OCI-LY3 (cell line): ENCODE data around the gene GEMIN8.

ENCODE experiments used
- H2AFZ ChIP-seq: fragments of 200-600, 300-600 bp; shearing (Covaris generic); 2 replicates; pipeline ENCODE4 v1.6.0; 2014; ENCODE audit warnings: antibody characterized with exemption, low read depth, low read length
- H3K27ac ChIP-seq: fragments of 200-600, 300-600 bp; sonication (generic); 2 replicates; pipeline ENCODE4 v1.5.1; 2014; ENCODE audit warnings: mild to moderate bottlenecking, low read length, moderate library complexity, mixed read lengths
- H3K27me3 ChIP-seq: fragments of 200-600, 300-600 bp; sonication (generic); 2 replicates; pipeline ENCODE4 v1.6.1; 2014; ENCODE audit warnings: low read depth, low read length, mixed read lengths
- H3K36me3 ChIP-seq: fragments of 200-600, 300-600 bp; sonication (generic); replicated peaks from 2 replicates; pipeline ENCODE3; 2014; ENCODE audit warnings: low read depth, low read length, mixed read lengths
- H3K4me1 ChIP-seq: fragments of 300-600, 200-600 bp; sonication (generic); 2 replicates; pipeline ENCODE4 v1.6.1; 2014; ENCODE audit warnings: low read length, mixed read lengths
- H3K4me2 ChIP-seq: fragments of 200-600, 300-600 bp; sonication (generic); 2 replicates; pipeline ENCODE4 v1.6.1; 2014; ENCODE audit warnings: low read length, mixed read lengths
- H3K4me3 ChIP-seq: fragments of 300-600, 200-600 bp; sonication (generic); 2 replicates; pipeline ENCODE4 v1.5.1; 2014; ENCODE audit warnings: antibody characterized with exemption, mild to moderate bottlenecking, low read length, moderate library complexity
- H3K79me2 ChIP-seq: fragments of 300-600, 200-600 bp; shearing (Covaris generic); 2 replicates; pipeline ENCODE4 v1.6.1; 2014; ENCODE audit warnings: mild to moderate bottlenecking, low read length, mixed read lengths
- H3K9ac ChIP-seq: fragments of 300-600, 200-600 bp; shearing (Covaris generic); 2 replicates; pipeline ENCODE4 v1.6.0; 2014; ENCODE audit warnings: mild to moderate bottlenecking, low read length, moderate library complexity
- H3K9me3 ChIP-seq: fragments of 200-600, 300-600 bp; shearing (Covaris generic); 2 replicates; pipeline ENCODE4 v1.6.1; 2014; ENCODE audit warnings: low read length, mixed read lengths; ENCODE audit not compliant: insufficient read depth
- H4K20me1 ChIP-seq: fragments of 200-600, 300-600 bp; sonication (generic); 2 replicates; pipeline ENCODE4 v1.6.1; 2016; ENCODE audit warnings: low read length, mixed read lengths; ENCODE audit not compliant: insufficient read depth
- CTCF ChIP-seq: fragments of 200-600, 300-600 bp; sonication (generic); IDR thresholded peaks from 2 replicates; pipeline ENCODE4 v1.5.1; 2014; ENCODE audit warnings: antibody characterized with exemption, low read length, low read depth
- EZH2phosphoT487 ChIP-seq: fragments of 200-600 bp; shearing (Covaris generic); IDR thresholded peaks from 2 replicates; pipeline ENCODE4 v1.6.1; 2018; ENCODE audit warnings: antibody characterized with exemption, mixed run types, low read depth

GEMIN8 gene

DNA sequence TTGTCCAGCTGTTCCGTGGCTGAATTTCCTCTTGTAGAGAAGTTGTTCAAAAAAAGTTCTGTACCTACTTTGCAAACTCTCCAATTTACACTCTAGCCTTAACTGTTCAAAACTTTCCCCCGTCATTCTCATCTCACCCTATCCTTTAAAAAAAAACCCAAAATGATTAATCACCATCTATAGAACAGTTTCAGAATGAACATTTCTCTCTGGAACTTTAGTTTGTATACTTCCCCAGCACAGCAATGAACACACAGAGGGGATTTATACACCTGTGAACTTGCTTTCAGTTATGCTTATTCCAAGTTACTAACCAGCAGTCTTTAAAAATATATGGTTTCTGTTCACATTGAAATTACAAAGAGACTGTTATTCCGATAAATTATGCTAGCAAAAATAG, 1.2 kb downstream of the GEMIN8 start:
- Histone ChIP-seq H3K4me1 (peaks cover 50% of the 10 kb centered on the region), H3K36me3 (peaks cover 17% of the 10 kb centered on the region), H3K27me3 (no peaks in the 10 kb centered on the region), H2AFZ (no peak overlapping the region), H3K9me3 (no peaks in the 10 kb centered on the region), H3K27ac (peak overlapping the region; percentile 96), H3K79me2 (peaks cover 54% of the 10 kb centered on the region), H4K20me1 (no peaks in the 10 kb centered on the region; the same call in 1 of the 2 replicates), H3K9ac (peak overlapping the region; percentile 95), H3K4me2 (peak overlapping the region; percentile 86), H3K4me3 (peak overlapping the region; percentile 93)
- TF ChIP-seq CTCF (no peak), EZH2phosphoT487 (no peak)

GRCh38 chrX:14027511-14028019, 2.1 kb downstream of the GEMIN8 start:
- Histone ChIP-seq H2AFZ (no peak overlapping the region), H3K4me2 (peak overlapping the region; percentile 86), H3K79me2 (peaks cover 64% of the 10 kb centered on the region), H3K36me3 (peaks cover 19% of the 10 kb centered on the region), H3K27me3 (no peaks in the 10 kb centered on the region), H3K4me3 (peak overlapping the region; percentile 93), H3K9ac (peak overlapping the region; percentile 95), H3K4me1 (peaks cover 43% of the 10 kb centered on the region), H3K9me3 (no peaks in the 10 kb centered on the region), H4K20me1 (no peaks in the 10 kb centered on the region; the same call in 1 of the 2 replicates), H3K27ac (peak overlapping the region; percentile 96)
- TF ChIP-seq EZH2phosphoT487 = no peak
- no peak for TF ChIP-seq CTCF

GRCh38 chrX:14027036-14027435, 2.7 kb downstream of the GEMIN8 start:
- Histone ChIP-seq H3K36me3 (peaks cover 24% of the 10 kb centered on the region), H3K79me2 (peaks cover 69% of the 10 kb centered on the region), H3K4me3 (peak overlapping the region; percentile 93), H3K9me3 (no peaks in the 10 kb centered on the region), H3K4me2 (peak overlapping the region; percentile 86), H2AFZ (no peak overlapping the region), H3K9ac (peak overlapping the region; percentile 65), H3K27me3 (no peaks in the 10 kb centered on the region), H3K4me1 (peaks cover 38% of the 10 kb centered on the region), H4K20me1 (no peaks in the 10 kb centered on the region; the same call in 1 of the 2 replicates), H3K27ac (peak overlapping the region; percentile 96)
- TF ChIP-seq CTCF (no peak), EZH2phosphoT487 (no peak)

DNA sequence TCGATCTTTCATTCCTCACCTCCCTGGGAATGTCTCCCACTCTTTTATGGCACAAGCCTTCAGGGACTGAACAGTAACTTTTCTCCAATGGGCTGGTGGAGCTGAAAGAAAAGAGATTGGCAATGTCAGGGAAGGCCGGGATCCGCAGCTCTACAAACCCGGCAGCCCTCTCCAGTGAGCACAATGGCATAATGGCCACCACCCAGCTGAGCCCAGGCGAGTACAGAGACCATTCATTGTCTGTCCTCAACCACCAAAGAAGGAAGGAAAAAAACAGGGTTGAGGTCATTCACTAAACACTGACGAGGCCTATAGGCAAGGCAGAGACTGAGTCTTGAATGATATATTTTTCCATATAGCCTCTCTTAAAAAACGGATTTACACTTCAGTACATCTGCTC, 3.6 kb downstream of the GEMIN8 start:
- no peak for TF ChIP-seq CTCF
- no peak for TF ChIP-seq EZH2phosphoT487
- Histone ChIP-seq H3K79me2 (peaks cover 73% of the 10 kb centered on the region), H3K4me2 (peak overlapping the region; percentile 86; the same call in 1 of the 2 replicates), H3K27ac (no peak overlapping the region), H3K9ac (no peak overlapping the region), H2AFZ (no peak overlapping the region), H4K20me1 (no peaks in the 10 kb centered on the region; the same call in 1 of the 2 replicates), H3K4me3 (no peak overlapping the region), H3K27me3 (no peaks in the 10 kb centered on the region), H3K9me3 (no peaks in the 10 kb centered on the region), H3K36me3 (peaks cover 24% of the 10 kb centered on the region), H3K4me1 (peaks cover 29% of the 10 kb centered on the region)
